ENCODE data around the gene SYNDIG1L.

SYNDIG1L gene

GRCh38 chr14:74464785-74465184 is 38.8 kb upstream of the SYNDIG1L start:
- TF ChIP-seq CTCF (IDR thresholded peaks at IDR 0.05; ENCODE audit: insufficient read depth, low read length, poor library complexity, severe bottlenecking) (no peak), EZH2phosphoT487 (conservative IDR thresholded peaks at IDR 0.05; ENCODE audit: low read length) (no peak)
- H3F3A ChIP-seq (ENCODE audit: insufficient read depth) = no peaks in the 10 kb centered on the region
- H3K27me3 ChIP-seq (ENCODE audit: low read length) = no peaks in the 10 kb centered on the region
- no peaks in the 10 kb centered on the region for H3K36me3 ChIP-seq (ENCODE audit: low read length)
- H4K20me1 ChIP-seq (ENCODE audit: low read depth, low read length) = no peaks in the 10 kb centered on the region
- H3K4me2 ChIP-seq (ENCODE audit: low read depth, low read length, poor library complexity, severe bottlenecking) = no peak overlapping the region
- H3K27ac ChIP-seq (ENCODE audit: low read depth, low read length) = no peak overlapping the region
- H3K79me2 ChIP-seq (ENCODE audit: insufficient read depth, low read length) = no peaks in the 10 kb centered on the region
- no peaks in the 10 kb centered on the region for H3K9me3 ChIP-seq (ENCODE audit: insufficient read depth, low read length)
- no peak overlapping the region for H3K4me3 ChIP-seq (ENCODE audit: insufficient read depth, low read length, poor library complexity, severe bottlenecking)
- H3K9me2 ChIP-seq (replicated peaks; ENCODE audit: insufficient read depth, low read length) = no peaks in the 10 kb centered on the region
- no peak overlapping the region for H2AFZ ChIP-seq (ENCODE audit: low read depth, low read length, severe bottlenecking)
- no peak overlapping the region for H3K9ac ChIP-seq (ENCODE audit: low read length)

DNA sequence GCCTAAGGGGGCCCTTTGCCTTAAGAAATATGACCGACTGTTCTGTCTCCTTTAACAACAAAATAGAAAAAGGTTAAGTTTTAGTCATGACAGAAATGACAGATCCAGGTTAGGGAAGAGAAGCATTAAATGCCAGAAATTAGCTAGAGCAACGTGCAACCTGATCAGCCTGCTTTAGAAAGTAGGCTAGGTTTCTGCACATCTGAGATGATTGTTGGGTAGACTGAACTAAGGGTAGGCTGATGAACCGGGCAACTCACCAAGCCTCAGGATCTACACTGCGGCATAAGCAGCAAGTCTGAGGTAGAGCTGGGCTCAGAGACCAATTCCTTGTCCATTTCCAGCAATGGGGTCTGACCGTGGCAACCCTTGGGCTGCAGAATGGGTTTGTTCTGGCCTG is 37.7 kb upstream of the SYNDIG1L start:
- Histone ChIP-seq H3K9me3 (ENCODE audit: insufficient read depth, low read length) (no peaks in the 10 kb centered on the region), H3K4me2 (ENCODE audit: low read depth, low read length, poor library complexity, severe bottlenecking) (no peak overlapping the region), H4K20me1 (ENCODE audit: low read depth, low read length) (no peaks in the 10 kb centered on the region), H3K9ac (ENCODE audit: low read length) (no peak overlapping the region), H3F3A (ENCODE audit: insufficient read depth) (no peaks in the 10 kb centered on the region), H3K4me3 (ENCODE audit: insufficient read depth, low read length, poor library complexity, severe bottlenecking) (no peak overlapping the region), H3K27me3 (ENCODE audit: low read length) (no peaks in the 10 kb centered on the region), H3K36me3 (ENCODE audit: low read length) (no peaks in the 10 kb centered on the region), H3K79me2 (ENCODE audit: insufficient read depth, low read length) (no peaks in the 10 kb centered on the region), H3K27ac (ENCODE audit: low read depth, low read length) (no peak overlapping the region), H3K9me2 (replicated peaks; ENCODE audit: insufficient read depth, low read length) (no peaks in the 10 kb centered on the region), H2AFZ (ENCODE audit: low read depth, low read length, severe bottlenecking) (no peak overlapping the region)
- TF ChIP-seq CTCF (IDR thresholded peaks at IDR 0.05; ENCODE audit: insufficient read depth, low read length, poor library complexity, severe bottlenecking) (no peak), EZH2phosphoT487 (conservative IDR thresholded peaks at IDR 0.05; ENCODE audit: low read length) (no peak)

DNA sequence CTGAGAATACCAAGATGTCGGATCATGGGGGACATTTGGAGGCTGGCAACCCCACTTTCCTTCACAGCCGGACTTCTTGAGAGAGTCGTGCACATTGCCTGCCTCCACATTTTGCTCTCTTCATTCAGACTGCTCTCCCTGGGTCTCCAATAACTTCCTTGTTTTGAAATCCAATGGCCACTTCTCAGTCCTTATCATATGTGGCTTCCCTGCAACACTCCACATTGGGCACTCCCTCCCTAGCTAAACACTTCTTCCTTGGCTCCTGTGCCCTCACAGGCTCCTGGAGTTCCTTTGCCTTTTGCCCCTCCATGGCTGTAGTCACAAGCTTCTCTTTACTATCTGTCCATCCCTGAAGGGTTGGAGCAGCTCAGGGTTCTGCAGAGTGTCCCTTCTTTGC is 37.0 kb upstream of the SYNDIG1L start:
- no peaks in the 10 kb centered on the region for H3K9me3 ChIP-seq (ENCODE audit: insufficient read depth, low read length)
- no peaks in the 10 kb centered on the region for H3K79me2 ChIP-seq (ENCODE audit: insufficient read depth, low read length)
- H3K4me3 ChIP-seq (ENCODE audit: insufficient read depth, low read length, poor library complexity, severe bottlenecking) = no peak overlapping the region
- H4K20me1 ChIP-seq (ENCODE audit: low read depth, low read length) = no peaks in the 10 kb centered on the region
- no peaks in the 10 kb centered on the region for H3K9me2 ChIP-seq (replicated peaks; ENCODE audit: insufficient read depth, low read length)
- no peak overlapping the region for H3K9ac ChIP-seq (ENCODE audit: low read length)
- H3K27ac ChIP-seq (ENCODE audit: low read depth, low read length) = no peak overlapping the region
- H2AFZ ChIP-seq (ENCODE audit: low read depth, low read length, severe bottlenecking) = no peak overlapping the region
- no peak for TF ChIP-seq EZH2phosphoT487 (conservative IDR thresholded peaks at IDR 0.05; ENCODE audit: low read length)
- TF ChIP-seq CTCF (IDR thresholded peaks at IDR 0.05; ENCODE audit: insufficient read depth, low read length, poor library complexity, severe bottlenecking) = no peak
- H3F3A ChIP-seq (ENCODE audit: insufficient read depth) = no peaks in the 10 kb centered on the region
- no peaks in the 10 kb centered on the region for H3K27me3 ChIP-seq (ENCODE audit: low read length)
- no peaks in the 10 kb centered on the region for H3K36me3 ChIP-seq (ENCODE audit: low read length)
- no peak overlapping the region for H3K4me2 ChIP-seq (ENCODE audit: low read depth, low read length, poor library complexity, severe bottlenecking)

- no peaks in the 10 kb centered on the region for H3K27me3 ChIP-seq (ENCODE audit: low read length)
- H3K79me2 ChIP-seq (ENCODE audit: insufficient read depth, low read length) = no peaks in the 10 kb centered on the region
- TF ChIP-seq EZH2phosphoT487 (conservative IDR thresholded peaks at IDR 0.05; ENCODE audit: low read length) (no peak), CTCF (IDR thresholded peaks at IDR 0.05; ENCODE audit: insufficient read depth, low read length, poor library complexity, severe bottlenecking) (no peak)
- H3K36me3 ChIP-seq (ENCODE audit: low read length) = no peaks in the 10 kb centered on the region
- no peak overlapping the region for H3K4me3 ChIP-seq (ENCODE audit: insufficient read depth, low read length, poor library complexity, severe bottlenecking)
- no peak overlapping the region for H3K4me2 ChIP-seq (ENCODE audit: low read depth, low read length, poor library complexity, severe bottlenecking)
- H3K9me2 ChIP-seq (replicated peaks; ENCODE audit: insufficient read depth, low read length) = no peaks in the 10 kb centered on the region
- no peak overlapping the region for H3K27ac ChIP-seq (ENCODE audit: low read depth, low read length)
- no peaks in the 10 kb centered on the region for H4K20me1 ChIP-seq (ENCODE audit: low read depth, low read length)
- H3K9ac ChIP-seq (ENCODE audit: low read length) = no peak overlapping the region
- H3F3A ChIP-seq (ENCODE audit: insufficient read depth) = no peaks in the 10 kb centered on the region
- H3K9me3 ChIP-seq (ENCODE audit: insufficient read depth, low read length) = no peaks in the 10 kb centered on the region
- no peak overlapping the region for H2AFZ ChIP-seq (ENCODE audit: low read depth, low read length, severe bottlenecking)
Measured at GRCh38 chr14:74459976-74460375, 34.0 kb upstream of the SYNDIG1L start.

All from SU-DHL-6 (cell line).